Mucosa of descending colon (tissue), 3 donors: ENCODE results near the gene MFSD6. TPM values are rescaled to one million over a fixed set of nuclear protein-coding genes. Genes with fewer than 3 reads are reported as not detected.
"Not testable (repeated sequence)": the region's sequence is repeated elsewhere in the genome, so short reads cannot be mapped to it uniquely, and the experiment has no call there.

Experiments used
- ATAC-seq: fragments of 200-7000 bp; cut with Tn5 transposase; one replicate; pipeline ENCODE4 v1.9.1; 2020; ENCODE audit warnings: mild to moderate bottlenecking, moderate library complexity
- DNase-seq, 3 donors: peaks; one replicate each; pipeline ENCODE4 v3.0.0-alpha.2; 2020
- H3K36me3 ChIP-seq: fragments of 200-600 bp; one replicate; pipeline ENCODE4 v1.8.0; 2021; ENCODE audit warnings: low read depth, mild to moderate bottlenecking
- H3K4me1 ChIP-seq: fragments of 200-600 bp; one replicate; pipeline ENCODE4 v1.8.0; 2021; ENCODE audit warnings: low read depth, mild to moderate bottlenecking
- H3K4me3 ChIP-seq: fragments of 200-600 bp; one replicate; pipeline ENCODE4 v1.8.0; 2021; ENCODE audit warnings: mild to moderate bottlenecking
- H3K9me3 ChIP-seq: fragments of 200-600 bp; one replicate; pipeline ENCODE4 v1.8.0; 2021; ENCODE audit warnings: mild to moderate bottlenecking
- intact Hi-C, 2 donors: fragments of 100-400 bp; cut with DNase I in 1 of 2; cut with micrococcal nuclease in 1 of 2; formaldehyde crosslinking; loops; one replicate each; pipeline versions ENCODE4 v1.11.0 to v1.11.1; 2022; cut with DNase I, micrococcal nuclease
- total RNA-seq, 3 donors: library from RNA; stranded (reverse); fragmentation: NEBNext Ultra II Directional in 2 of 3; extraction: Animal tissue kit (Norgen Biotek cat#: 25700) in 2 of 3; gene quantifications; one replicate each; pipeline versions ENCODE4 v1.2.1 to v1.2.4, GENCODE V29; 2021 to 2023
- TF ChIP-seq, protein P1 (sequence below): fragments of 200-600 bp; IDR thresholded peaks from one replicate; pipeline ENCODE4 v1.8.0; 2022; ENCODE audit warnings: antibody characterized with exemption, mild to moderate bottlenecking
- donor health status: DM: no; HTN: no; CAD: no; lungs with moderate emphysema.
- donor health status: DM: no; HTN: no; CAD: no.
- donor health status: DM: no; HTN: yes; CAD: no.

Gene MFSD6
- total RNA-seq, 3 donors from 2014 or later, result 58.4 to 73.2 (median 64.1) TPM

DNA sequence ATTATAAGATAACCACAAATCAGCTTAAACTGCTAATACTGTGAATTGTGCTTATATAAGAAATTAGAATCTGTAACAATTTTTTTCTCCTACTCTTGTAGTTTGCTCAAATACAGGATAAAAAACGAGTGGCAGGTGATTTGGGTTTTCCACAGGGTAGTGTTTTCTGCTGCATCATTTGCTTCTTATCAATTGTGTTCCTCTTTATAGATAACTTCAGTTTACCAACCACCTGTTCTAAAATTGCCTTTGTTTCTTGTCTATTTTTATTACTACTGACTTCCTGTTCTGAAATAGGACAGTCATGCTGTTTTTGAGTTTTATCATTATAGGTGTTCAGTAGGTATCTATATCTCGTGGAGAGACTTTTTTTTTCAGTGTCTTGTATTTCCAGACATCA is 56.9 kb downstream of the MFSD6 start:
- peaks cover 47% of the 10 kb centered on the region for H3K4me1 ChIP-seq
- H3K4me3 ChIP-seq, result no peak overlapping the region
- DNase-seq (no peak), ATAC-seq (no peak)
- TF ChIP-seq, protein P1, sequence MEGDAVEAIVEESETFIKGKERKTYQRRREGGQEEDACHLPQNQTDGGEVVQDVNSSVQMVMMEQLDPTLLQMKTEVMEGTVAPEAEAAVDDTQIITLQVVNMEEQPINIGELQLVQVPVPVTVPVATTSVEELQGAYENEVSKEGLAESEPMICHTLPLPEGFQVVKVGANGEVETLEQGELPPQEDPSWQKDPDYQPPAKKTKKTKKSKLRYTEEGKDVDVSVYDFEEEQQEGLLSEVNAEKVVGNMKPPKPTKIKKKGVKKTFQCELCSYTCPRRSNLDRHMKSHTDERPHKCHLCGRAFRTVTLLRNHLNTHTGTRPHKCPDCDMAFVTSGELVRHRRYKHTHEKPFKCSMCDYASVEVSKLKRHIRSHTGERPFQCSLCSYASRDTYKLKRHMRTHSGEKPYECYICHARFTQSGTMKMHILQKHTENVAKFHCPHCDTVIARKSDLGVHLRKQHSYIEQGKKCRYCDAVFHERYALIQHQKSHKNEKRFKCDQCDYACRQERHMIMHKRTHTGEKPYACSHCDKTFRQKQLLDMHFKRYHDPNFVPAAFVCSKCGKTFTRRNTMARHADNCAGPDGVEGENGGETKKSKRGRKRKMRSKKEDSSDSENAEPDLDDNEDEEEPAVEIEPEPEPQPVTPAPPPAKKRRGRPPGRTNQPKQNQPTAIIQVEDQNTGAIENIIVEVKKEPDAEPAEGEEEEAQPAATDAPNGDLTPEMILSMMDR, result no peak
- intact Hi-C loops, result no loop called here
- no peaks in the 10 kb centered on the region for H3K9me3 ChIP-seq
- no peaks in the 10 kb centered on the region for H3K36me3 ChIP-seq

DNA sequence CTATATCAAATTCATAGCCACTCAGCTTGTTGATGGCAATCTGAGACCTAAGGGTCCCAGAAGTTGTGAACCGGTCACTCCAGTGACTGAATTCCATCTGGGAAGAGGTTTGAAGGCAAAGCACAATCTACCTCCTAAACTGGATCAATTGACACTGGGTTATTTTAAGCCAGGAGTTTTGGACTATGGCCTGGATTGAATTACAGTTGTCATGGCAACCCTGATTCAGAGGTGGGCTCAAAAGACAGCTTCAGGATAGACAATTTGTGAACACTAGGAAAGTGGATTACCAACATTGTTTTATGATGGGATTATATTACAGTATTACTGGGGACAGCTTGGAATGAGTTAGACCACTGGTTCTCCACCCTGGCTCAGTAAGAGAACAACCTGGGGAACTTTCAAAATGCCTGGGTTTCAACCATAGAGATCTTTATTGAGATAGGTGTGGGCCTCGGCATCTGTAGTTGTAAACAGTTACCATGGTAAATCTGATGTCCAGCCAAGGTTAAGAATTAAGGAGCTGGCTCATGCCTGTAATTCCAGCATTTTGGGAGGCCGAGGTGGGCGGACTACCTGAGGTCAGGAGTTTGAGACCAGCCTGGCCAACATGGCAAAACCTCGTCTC is 58.8 kb downstream of the MFSD6 start:
- intact Hi-C loops, result no loop called here
- H3K4me1 ChIP-seq, result peaks cover 47% of the 10 kb centered on the region
- DNase-seq, result no peak
- ATAC-seq, result peak; percentile 50
- H3K4me3 ChIP-seq, result no peak overlapping the region
- H3K9me3 ChIP-seq, result no peaks in the 10 kb centered on the region
- no peaks in the 10 kb centered on the region for H3K36me3 ChIP-seq
- TF ChIP-seq, protein P1, result no peak

DNA sequence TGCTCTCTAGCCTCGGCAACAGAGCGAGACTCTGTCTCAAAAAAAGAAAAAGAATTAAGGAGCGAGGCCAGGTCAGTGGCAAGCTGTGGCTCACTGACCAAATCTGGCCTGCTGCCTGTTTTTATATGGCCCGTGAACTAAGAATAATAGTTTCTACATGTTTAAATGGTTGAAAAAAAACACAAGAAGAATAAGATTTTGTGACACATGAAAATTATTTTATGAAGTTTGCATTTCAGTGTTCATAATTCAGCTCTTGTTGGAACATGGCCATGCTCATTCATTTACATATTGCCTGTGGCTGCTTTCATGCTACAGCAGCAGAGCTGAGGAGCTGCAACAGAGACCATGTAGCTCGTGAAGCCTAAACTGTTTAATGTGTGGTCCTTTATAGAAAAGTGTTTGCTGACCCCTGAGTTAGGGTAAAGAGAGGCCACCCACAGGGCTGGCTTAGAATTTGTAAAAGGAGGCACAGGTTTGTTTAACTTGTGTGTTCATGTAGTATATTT is 59.5 kb downstream of the MFSD6 start:
- Histone ChIP-seq H3K4me3 (no peak overlapping the region), H3K36me3 (no peaks in the 10 kb centered on the region), H3K9me3 (no peaks in the 10 kb centered on the region), H3K4me1 (peaks cover 47% of the 10 kb centered on the region)
- ATAC-seq, result no peak
- peak in 1 of 3 donors; percentile 38 for DNase-seq
- intact Hi-C loops, result no loop called here
- TF ChIP-seq, protein P1, result no peak

DNA sequence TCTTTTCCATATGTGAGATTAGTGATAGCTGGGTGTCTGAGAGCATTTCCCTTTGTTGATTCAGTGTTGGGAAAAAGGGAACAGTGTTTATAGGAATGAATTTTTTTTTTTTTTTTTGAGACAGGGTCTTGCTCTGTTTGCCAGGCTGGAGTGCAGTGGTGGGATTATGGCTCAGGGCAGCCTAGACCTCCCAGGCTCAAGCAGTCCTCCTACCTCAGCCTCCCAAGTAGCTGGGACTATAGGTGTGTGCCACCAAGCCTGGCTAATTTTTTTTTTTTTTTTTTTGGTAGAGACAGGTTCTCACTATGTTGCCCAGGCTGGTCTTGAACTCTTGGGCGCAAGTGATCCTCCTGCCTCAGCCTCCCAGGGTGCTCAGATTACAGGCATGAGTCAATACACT is 60.2 kb downstream of the MFSD6 start:
- intact Hi-C loops, H3K4me3 ChIP-seq, DNase-seq, H3K9me3 ChIP-seq, H3K36me3 ChIP-seq, ATAC-seq: not testable (repeated sequence)
- peaks cover 47% of the 10 kb centered on the region for H3K4me1 ChIP-seq

DNA sequence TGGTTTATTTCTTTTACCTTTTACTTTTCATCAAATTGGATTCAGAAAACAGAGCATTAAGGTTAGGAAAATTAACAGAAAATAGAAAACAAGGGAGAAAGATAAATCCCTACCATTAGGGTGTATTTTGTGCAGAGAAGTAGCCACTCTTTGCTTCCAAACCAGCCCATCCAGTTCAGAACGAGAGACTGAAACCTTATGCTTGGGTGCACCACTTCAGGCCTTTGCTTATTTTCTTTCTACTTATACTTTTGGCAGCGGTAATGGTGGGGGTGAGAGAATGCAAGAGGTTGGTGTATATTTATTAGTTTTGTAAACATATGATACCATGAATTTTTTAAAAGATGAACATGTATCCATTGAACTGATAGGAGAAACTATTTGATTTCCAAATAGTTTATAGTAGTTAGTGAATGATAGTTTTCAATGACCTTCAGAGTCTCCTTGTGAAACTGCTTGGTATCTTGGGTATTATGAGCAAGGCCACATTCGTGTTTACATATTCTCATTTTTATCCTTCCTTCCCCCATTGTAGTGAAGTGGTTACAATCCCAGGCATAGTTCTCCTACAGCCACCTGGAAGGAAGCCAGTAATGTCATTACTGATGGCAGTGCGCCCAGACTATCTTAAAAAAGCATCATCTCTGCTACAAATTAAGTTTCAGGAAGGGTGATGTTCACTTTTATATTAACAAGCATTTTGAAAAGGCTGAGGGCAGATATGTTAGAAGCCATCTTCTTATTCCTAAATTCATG is 60.8 kb downstream of the MFSD6 start:
- TF ChIP-seq, protein P1, result no peak
- intact Hi-C loops, result no loop called here
- H3K4me3 ChIP-seq, result no peak overlapping the region
- peak; percentile 79 for ATAC-seq
- H3K36me3 ChIP-seq, result no peaks in the 10 kb centered on the region
- peak in 2 of 3 donors; percentile 73 to 90 for DNase-seq
- no peaks in the 10 kb centered on the region for H3K9me3 ChIP-seq
- H3K4me1 ChIP-seq, result peaks cover 47% of the 10 kb centered on the region

DNA sequence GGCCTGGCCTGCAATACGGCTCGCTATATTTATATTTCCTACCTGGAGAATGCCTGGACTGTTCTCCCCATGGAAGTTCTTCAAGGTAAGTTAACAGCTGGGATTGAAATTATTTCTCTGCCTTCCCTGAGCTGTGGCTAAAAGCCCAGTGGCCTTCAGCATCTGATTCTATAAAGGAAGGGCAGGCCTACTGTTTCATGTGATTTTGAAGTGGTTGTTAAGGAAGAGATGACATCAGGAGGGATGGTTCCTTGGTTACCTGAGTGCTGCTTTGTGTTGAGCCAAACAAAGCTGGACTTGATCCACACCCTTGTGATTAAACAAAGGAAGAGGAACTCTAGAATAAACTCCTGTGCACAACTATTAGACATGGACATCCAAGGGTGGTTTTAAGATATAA is 61.6 kb downstream of the MFSD6 start:
- Histone ChIP-seq H3K4me3 (no peak overlapping the region), H3K4me1 (peaks cover 47% of the 10 kb centered on the region), H3K9me3 (no peaks in the 10 kb centered on the region), H3K36me3 (no peaks in the 10 kb centered on the region)
- intact Hi-C loops, result no loop called here
- DNase-seq, result peak in 1 of 3 donors; percentile 64
- TF ChIP-seq, protein P1, result no peak
- peak; percentile 94 for ATAC-seq
